ENCODE measurements around the gene PTGR3.

PTGR3 gene

GRCh38 chr18:75216212-75216910 is 7.4 kb upstream of the PTGR3 start:
- in situ Hi-C loops (cut with MboI; ENCODE audit: low sequenced_read_pairs): no loop called here

GRCh38 chr18:75215663-75216062 is 6.7 kb upstream of the PTGR3 start:
- in situ Hi-C loops (cut with MboI; ENCODE audit: low sequenced_read_pairs): no loop called here

- in situ Hi-C loops (cut with MboI; ENCODE audit: low sequenced_read_pairs): no loop called here
Observed at GRCh38 chr18:75214766-75215510, 6.0 kb upstream of the PTGR3 start.

DNA sequence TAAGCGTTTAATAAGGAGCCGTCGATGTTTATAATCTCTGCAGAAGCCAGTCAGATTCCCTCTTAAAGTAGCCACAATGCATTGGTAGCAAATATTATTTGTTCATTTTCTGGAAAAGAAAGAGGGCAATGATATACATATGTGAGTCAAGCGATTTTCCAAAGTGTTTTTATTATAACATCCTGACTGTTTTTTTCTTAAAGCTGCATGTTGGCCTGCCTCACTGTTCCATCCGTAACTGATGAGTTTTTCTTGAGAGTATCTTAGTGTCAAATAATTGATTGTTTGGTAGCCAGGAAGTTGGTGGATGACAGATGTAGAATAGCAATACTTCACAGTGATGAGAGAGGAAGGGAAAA is 5.4 kb upstream of the PTGR3 start:
- in situ Hi-C loops (cut with MboI; ENCODE audit: low sequenced_read_pairs): no loop called here

- in situ Hi-C loops (cut with MboI; ENCODE audit: low sequenced_read_pairs): no loop called here
Observed at GRCh38 chr18:75213611-75214331, 4.8 kb upstream of the PTGR3 start.

DNA sequence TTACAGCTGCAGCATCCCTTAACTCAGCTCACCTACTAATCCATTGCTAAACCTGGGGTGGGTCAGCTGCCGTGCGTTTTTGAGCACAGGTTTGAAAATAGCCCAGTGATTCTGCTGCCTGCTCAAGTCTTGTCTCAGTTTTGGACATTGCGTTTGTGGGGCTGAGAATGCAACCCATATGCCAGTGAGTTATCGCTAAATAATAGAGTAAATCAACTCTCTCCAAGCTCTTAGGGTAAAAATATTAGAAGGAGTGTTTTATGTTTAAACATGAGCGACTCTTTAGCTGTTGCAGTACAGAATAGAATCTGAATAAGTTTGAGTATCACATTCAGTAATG is 3.8 kb upstream of the PTGR3 start:
- in situ Hi-C loops (cut with MboI; ENCODE audit: low sequenced_read_pairs): no loop called here

DNA sequence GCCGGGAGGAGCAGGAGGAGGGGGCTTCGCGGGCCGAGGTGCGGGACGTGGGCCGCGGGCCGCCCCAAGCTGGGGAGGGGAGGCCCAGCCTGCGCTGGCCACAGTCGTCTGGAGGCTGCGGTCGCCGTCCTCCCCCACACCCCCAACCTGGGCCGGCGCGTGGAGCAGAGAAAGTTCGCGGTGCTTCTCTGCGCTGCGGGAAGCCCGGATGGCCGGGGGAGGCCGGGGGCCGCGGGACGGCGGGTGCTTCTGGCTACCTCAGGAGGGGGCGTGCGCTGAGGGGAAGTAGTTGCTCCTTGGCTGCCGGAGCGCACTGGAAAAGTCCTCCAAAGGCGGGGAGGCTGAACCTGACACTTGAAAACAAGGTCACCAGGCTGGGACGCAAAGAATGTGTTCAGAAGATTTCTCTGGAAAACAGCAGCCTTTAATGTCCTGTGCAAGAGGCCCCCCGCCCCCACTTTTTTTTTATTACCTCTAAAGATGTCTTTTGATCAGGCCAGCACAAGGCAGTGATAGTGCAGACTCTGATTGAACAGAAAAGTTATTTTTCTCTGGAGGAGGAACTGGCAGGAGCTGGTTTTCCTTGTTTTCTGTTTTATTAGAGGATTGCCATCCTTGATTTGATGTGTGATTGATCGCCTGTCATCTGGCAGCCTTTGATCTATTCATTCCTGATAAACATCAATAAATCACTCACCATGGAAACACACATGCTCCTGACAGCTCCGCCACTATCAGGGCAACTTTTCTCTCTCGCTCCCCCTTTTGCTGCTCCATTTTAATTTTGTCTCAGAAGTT is 3.2 kb upstream of the PTGR3 start:
- in situ Hi-C loops (cut with MboI; ENCODE audit: low sequenced_read_pairs): no loop called here

GRCh38 chr18:75211626-75211952 is 2.6 kb upstream of the PTGR3 start:
- in situ Hi-C loops (cut with MboI; ENCODE audit: low sequenced_read_pairs): no loop called here

GRCh38 chr18:75211002-75211621 is 2.2 kb upstream of the PTGR3 start:
- in situ Hi-C loops (cut with MboI; ENCODE audit: low sequenced_read_pairs): no loop called here

- in situ Hi-C loops (cut with MboI; ENCODE audit: low sequenced_read_pairs): no loop called here
Observed at GRCh38 chr18:75210274-75211001, 1.5 kb upstream of the PTGR3 start, which contains the start of gene TSHZ1. Gene TSHZ1 (plus strand): TSS chr18:75210797. CDS start chr18:75211877, 1,080 bp downstream.

DNA sequence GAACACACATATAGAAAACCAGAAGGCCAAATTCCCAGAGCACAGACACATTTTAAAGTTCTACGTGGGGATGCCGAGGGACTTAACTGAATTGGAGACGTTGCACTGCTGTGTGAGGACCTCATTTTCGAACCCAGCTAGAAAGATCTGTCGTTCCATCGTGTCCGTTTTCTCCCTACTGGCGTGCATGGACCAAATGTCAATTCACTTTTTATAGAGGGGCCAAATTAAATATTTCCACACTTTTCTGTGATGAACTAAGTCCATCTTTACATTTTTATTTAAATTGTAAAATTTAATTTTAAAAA is 966 bp upstream of the PTGR3 start:
- in situ Hi-C loops (cut with MboI; ENCODE audit: low sequenced_read_pairs): no loop called here

- in situ Hi-C loops (cut with MboI; ENCODE audit: low sequenced_read_pairs): no loop called here
Observed at GRCh38 chr18:75208836-75209128, 157 bp downstream of the PTGR3 start.

GRCh38 chr18:75208155-75208835 is 644 bp downstream of the PTGR3 start:
- in situ Hi-C loops (cut with MboI; ENCODE audit: low sequenced_read_pairs): no loop called here

DNA sequence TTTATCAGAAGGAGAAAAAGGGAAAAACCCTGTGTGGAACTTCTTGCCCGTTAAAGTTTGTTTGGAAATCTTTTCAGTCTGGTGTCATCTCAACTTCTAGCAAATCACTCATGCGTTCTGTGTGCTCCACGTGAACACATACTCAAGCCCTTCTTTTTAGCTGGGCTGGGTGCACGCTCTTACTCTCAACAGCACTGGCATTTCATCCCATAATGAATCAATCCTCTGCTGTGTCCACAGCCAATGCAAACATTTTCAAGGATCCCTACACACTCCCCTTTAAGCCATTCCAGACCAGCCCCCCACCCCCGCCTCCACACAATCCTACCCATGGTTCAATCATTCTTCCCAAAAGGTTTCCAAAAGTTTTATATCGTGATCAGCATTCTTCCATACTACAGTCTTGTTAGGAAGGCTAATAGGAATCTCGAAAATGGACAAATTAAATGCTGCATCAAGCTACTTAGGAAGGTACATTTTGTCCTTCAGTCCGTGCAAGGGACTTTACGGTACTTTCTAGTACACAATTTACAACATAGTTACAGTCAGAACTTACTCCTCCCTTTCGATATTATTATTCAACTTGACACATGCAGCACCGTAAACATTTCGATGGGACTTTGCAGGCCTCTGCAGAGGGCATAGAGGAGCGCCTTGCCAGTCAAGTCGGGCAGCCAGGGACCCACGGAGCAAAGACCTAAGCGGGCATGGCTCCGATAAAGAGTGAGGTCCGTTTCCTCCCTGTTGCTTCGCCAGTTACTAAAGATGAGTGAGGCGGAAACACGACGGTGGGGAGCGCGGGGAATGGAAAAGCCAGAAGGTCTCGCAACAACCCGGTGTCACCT is 1.4 kb downstream of the PTGR3 start:
- in situ Hi-C loops (cut with MboI; ENCODE audit: low sequenced_read_pairs): no loop called here

DNA sequence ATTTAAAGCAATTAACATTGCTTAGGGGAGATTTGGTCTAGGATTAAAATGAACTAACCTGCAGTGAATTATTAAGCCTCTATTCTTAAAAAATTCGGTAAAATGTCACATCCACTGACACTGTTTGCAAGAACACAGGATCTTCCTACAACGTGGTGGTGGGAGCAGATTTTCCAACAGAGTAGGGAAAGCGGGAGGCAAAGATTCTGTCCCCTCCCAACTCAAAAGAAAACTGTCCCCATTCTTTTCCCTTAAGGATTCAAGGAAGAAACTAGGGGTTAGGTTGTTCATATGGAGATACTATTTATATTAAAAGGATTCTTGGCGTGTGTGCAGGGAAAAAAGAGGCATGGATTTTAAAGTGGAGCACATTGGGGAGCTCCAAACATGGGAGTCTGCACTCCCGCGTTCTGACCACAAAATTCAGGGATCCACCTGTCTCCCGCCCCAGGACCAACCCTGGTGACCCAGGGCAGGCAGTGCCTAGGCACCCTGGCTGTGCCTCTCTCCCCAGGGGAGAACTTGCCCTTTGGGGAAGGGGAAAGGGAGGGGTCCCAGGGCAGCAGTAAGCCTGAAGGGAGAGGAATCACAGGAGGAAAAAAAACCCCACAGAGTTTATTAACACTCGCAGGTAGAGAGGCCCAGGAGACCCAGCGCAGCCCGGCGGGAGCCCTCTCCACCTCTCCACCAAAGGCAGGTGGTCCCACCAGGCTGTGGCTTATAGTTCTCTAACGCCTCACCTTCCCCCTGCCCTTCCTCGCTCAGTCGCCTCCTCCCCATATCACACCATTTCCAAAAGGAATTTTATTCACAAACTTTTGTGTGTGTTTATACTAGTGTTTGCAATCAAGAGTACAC is 2.3 kb downstream of the PTGR3 start:
- in situ Hi-C loops (cut with MboI; ENCODE audit: low sequenced_read_pairs): no loop called here

- in situ Hi-C loops (cut with MboI; ENCODE audit: low sequenced_read_pairs): no loop called here
Observed at GRCh38 chr18:75205514-75206132, 3.3 kb downstream of the PTGR3 start.

DNA sequence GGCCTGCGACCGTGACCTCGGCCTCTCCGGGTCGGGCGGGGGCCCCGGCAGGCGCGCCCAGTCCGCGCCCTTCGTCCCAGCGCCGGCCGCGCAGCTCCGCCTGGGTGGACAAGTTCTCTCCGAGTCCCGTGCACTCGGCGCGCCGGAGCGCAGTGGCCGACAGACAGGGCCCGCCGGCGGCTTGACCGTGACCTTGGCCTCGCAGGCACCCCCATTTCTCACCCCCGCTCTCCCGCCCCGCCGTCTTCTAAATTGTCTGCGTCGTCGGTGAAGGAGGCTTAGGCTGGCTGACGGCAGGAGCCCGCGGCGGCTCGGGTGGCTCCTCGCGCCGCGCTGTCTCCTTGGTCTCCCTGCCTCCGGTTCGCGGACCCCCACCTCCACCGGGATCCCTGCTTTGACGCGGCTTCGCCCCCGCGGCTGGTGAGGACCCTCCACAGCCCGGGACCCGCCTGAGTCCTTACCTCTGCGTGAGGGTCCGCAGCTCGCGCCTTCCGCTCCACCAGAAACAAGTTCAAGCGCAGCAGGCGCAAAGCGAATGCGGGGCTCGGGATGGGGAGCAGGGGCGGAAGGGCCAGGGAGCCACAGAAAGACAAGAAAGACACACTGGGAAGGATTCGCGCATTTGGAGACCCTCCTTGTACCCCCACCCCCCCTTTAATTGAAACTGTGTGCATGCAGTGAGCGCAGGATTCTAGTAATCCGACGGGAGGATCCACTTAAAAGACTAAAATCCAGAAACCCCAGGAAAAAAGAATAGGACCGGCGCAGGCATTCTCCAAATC is 4.0 kb downstream of the PTGR3 start:
- in situ Hi-C loops (cut with MboI; ENCODE audit: low sequenced_read_pairs): no loop called here

Data from HL-60/S4 treated with retinoic acid at 250 ng/mL for 4 days and 3 days (cell line).